DMS79 (cell line): Measurements from ENCODE around the gene RIPOR3.
"Not testable (repeated sequence)": the region's sequence is repeated elsewhere in the genome, so short reads cannot be mapped to it uniquely, and the experiment has no call there.

Experiments
- DNase-seq: peaks from one replicate; lab custom pipeline; 2025; lab: John Stamatoyannopoulos, UW

Gene RIPOR3

DNA sequence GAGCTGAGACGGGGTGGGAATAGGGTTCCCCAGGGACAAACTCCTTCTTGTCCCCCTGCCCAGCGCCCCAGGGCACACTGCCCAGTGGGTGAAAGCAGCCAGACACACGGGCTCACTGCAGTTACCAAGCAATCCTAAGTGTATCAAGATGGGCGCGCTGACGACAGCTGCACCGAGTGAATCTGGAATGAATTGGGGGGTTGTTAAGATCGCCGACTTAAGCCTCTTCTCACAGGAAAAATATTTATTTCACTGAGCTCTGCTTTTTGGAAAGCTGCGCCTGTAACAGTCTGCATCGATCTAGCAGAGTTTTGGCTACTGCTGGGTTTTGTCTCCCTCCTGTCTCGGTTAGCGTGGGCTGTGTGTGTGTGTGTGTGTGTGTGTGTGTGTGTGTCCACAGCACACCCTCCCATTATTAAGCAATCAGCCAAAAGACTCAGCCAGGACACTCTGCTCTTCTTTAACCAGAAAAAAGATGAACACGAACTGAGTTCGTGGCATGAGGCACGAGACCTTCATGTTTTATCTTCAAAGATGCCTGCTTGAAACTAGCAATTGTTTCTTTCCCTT, 35.9 kb downstream of the RIPOR3 start:
- no peak for DNase-seq

DNA sequence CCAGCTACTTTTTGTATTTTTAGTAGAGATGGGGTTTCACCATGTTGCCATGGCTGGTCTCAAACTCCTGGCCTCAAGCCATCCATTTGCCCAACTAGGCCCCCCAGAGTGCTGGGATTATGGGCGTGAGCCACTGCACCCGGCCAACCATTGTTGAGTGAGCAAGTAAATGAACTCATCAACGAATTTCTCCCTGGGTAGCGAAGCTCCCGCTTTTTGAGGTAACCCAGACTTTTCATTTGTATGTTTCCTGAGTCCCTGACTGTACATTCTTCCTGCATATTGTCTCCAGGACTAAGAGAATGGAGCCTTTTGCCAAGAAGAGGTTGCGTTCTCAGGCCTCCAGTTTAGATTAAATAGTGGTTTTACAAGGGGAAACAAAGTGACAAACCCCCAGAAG, 36.4 kb downstream of the RIPOR3 start:
- DNase-seq, result no peak

DNA sequence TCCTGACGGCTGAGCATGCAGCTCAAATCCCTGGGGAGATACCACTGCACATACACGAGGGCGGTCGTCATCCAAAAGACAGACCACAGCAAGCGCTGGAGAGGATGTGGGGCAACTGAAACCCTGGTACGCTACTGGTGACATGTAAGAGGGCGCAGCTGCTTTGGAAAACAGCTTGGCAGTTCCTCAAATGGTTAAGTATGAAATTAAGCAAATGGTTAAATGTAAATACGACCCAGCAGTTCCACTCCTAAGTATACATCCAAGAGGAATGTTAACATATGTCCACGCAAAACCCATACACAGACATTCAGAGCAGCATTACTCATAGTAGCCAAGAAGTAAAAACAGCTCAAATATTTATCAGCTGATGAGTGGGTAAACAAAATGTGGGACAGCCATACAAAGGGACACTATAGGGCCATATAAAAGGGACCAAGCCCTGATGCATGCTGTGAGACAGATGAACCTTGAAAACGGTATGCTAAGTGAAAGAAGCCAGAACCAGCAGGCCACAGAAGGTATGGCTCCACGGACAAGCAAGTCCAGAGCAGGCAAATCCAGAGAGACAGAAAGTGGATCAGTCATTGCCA, 38.5 kb downstream of the RIPOR3 start:
- DNase-seq, result no peak

GRCh38 chr20:50651676-50652075, 39.7 kb downstream of the RIPOR3 start:
- no peak for DNase-seq

- no peak for DNase-seq
Observed at GRCh38 chr20:50649590-50649989, 41.8 kb downstream of the RIPOR3 start.

- no peak for DNase-seq
Observed at GRCh38 chr20:50648651-50649050, 42.7 kb downstream of the RIPOR3 start.

GRCh38 chr20:50646483-50646996, 44.8 kb downstream of the RIPOR3 start:
- no peak for DNase-seq

DNA sequence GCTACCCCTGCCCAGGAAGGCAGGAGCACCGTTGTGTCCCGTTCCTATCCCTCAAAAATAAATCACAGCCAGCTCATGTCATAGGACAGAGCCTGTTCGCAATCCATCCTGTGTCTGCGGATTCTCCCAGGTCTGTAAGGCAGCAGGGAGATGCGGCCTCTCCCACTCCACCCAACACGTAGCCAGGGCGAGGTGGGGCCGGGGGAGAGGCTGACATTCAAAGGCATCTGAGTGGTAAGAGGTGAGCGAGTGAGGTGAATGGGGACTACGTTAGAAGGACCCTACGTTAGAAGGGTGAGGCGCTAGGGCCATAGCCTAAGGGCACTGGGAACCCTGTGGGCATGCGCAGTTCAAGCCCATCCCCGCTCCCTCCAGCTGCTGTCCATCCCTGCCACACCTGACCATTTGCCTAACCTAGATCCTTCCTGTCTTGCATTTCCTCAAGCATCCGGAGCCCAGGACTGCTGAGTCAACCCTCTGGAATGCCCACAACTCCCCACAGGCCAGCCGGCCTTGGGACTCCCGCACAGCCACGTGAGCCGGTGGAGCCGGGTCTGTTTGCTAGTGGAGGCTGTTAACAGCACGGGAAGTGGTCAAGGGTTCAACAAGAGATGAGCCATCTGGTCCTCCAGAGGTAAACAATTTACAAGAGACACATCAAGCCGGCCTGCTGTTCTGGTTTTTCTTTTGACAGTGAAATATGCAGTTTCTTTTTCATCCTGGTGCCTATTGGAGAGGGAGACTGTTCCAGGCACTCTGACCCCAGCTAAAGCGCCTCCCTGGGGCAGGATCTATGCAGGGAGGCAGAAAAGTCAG, 45.9 kb downstream of the RIPOR3 start:
- DNase-seq, result peak; percentile 23

GRCh38 chr20:50642288-50642803, 49.0 kb downstream of the RIPOR3 start:
- DNase-seq, result no peak

GRCh38 chr20:50641625-50642287, 49.6 kb downstream of the RIPOR3 start:
- not testable (repeated sequence) for DNase-seq

DNA sequence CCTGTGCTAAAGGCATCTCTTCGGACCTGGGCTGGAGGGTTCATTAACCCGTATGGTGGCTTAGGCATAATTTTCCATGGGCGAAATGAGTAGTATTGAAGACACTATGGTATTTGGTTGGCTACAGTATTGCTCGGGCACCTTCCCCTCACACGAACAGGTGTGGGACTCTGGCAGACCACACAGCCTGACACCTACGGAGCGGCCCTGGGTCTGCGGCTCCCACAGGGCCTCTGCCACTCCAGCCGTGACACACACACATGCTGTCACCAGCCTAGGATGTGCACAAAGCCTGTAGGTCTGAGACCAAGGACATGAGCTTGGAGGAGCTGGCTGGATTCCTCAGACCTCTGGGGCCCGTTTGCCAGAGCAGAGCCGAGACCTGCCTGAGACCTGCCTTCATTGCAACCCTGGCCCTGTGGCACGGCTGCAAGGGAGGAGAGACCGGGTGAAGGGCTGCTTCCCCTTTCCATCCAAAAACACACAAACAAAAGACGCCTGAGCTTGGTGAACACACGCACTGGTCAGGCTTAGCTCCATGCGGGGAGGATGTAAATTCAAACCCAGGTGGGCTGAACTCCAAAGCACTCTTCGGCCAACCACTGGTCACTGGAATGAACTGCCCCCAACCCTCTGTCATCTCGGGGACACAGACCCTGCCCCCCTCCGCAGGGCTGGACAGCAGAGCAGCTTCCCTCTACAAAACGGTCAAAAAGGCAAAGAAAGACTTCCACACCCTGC, 51.2 kb downstream of the RIPOR3 start:
- not testable (repeated sequence) for DNase-seq

GRCh38 chr20:50638015-50638847, 53.1 kb downstream of the RIPOR3 start:
- DNase-seq, result not testable (repeated sequence)

DNA sequence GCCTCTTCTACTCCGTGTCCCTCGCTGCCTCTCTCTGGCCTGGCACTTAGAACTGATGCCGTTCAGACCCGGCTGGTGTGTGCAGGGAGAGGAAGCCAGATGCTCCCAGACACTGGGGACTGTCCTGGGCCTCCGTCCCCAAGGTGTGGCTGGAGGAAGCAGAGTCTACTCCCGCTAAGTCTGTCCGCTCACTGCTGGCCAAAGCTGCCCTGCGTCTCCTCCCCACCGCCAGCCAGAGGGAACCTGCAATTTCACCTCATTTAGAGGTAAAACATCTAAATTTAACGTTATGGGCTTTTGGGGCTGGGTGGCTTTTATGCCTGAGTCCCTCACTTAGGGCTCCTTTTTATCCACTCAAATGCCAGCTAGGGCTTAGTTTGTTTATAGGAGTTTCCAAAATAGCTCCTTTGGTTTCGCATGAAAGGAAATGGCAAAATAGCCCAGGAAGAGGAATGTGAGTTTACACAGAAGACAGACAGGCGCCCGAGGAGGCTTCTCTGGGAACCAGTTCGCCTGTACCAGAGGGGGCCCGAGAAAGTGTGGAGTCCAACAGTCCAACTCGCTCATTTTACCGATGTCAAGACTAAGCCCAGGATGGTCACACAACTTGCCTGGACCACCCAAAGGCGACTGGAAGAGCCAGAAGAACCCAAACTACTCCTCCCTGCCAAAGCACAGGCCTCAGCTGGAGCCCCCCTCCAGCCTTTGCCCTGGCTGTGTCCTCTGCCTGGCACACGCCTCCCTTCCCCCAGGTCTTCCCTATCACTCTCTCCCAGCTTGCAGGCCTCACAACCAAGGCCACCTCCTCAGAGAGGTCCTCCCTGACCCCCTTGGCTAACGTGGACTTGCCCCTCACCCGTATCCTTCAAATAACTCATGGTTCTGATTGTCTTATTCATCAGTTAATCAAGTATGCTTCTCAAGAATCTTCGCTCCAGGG, 54.5 kb downstream of the RIPOR3 start:
- DNase-seq, result no peak

- peak; percentile 37 for DNase-seq
Observed at GRCh38 chr20:50635676-50636600, 55.4 kb downstream of the RIPOR3 start.

DNA sequence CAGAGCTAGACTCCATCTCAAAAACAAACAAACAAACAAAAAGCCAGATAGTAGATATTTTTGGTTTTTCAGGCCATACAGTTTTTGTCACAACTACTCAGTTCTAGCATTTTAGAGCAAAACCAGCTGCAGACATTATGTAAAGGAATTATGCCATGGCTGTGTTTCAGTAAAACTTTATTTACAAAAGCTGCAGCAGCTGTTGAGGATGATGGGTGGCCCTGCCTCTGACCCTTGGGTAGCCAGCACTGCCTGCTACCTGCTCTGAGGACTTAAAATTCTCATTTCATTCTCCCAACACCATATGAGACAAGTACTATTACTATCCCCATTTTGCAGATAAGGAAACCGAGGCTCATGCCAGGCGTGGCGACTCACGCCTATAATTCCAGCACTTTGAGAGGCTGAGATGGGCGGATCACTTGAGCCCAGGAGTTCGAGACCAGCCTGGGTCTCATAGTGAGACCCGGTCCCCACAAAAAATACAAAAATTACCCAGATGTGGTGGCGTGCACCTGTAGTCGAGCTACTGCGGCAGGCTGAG, 56.3 kb downstream of the RIPOR3 start:
- DNase-seq, result no peak

- DNase-seq, result no peak
Observed at GRCh38 chr20:50634191-50634590, 57.2 kb downstream of the RIPOR3 start.

- no peak for DNase-seq
Observed at GRCh38 chr20:50633361-50633760, 58.0 kb downstream of the RIPOR3 start.

GRCh38 chr20:50632701-50633100, 58.6 kb downstream of the RIPOR3 start:
- DNase-seq, result no peak
